A673 (cell line): ENCODE data around the gene MFSD2A. TPM values are rescaled to one million over a fixed set of nuclear protein-coding genes. Genes with fewer than 3 reads are reported as not detected.

Experiments
- BruUV-seq: library from RNA; stranded (reverse); fragments of 400-500 nt; replicated peaks from 2 replicates; lab custom pipeline; 2021; lab: Mats Ljungman, UMichigan
- CTCF ChIA-PET: fragments of 300-600 bp; sonication (Branson Sonifier 250); formaldehyde crosslinking; loops from one replicate; lab custom pipeline; 2022; ENCODE audit warnings: antibody characterized with exemption; lab: Charles Lee
- POLR2A ChIA-PET: fragments of 300-600 bp; sonication (Branson Sonifier 250); formaldehyde crosslinking; loops from one replicate; lab custom pipeline; 2022; ENCODE audit warnings: antibody characterized with exemption; ENCODE audit not compliant: low non-redundant PET; lab: Charles Lee
- DNase-seq: peaks from one replicate; pipeline ENCODE4 v3.0.0-alpha.2; 2015; ENCODE audit warnings: low spot score
- H3K27ac ChIP-seq: fragments of 200-600 bp; sonication (generic); 2 replicates; pipeline ENCODE4 v1.5.1; 2016; ENCODE audit warnings: mixed run types, low read depth, mild to moderate bottlenecking, mixed read lengths, antibody characterized with exemption, low read length; ENCODE audit not compliant: poor library complexity, severe bottlenecking
- H3K27me3 ChIP-seq: fragments of 200-600 bp; sonication (generic); replicated peaks from 2 replicates; pipeline ENCODE4 v1.6.1; 2017; ENCODE audit warnings: mixed run types, low read depth, mild to moderate bottlenecking, mixed read lengths, antibody characterized with exemption, low read length; ENCODE audit not compliant: insufficient read depth, poor library complexity
- H3K36me3 ChIP-seq: fragments of 200-600 bp; sonication (generic); 2 replicates; pipeline ENCODE4 v1.6.1; 2016; ENCODE audit warnings: mixed run types, mild to moderate bottlenecking, mixed read lengths, antibody characterized with exemption, low read length; ENCODE audit not compliant: insufficient read depth, poor library complexity, severe bottlenecking
- H3K4me1 ChIP-seq: fragments of 200-600 bp; sonication (generic); 2 replicates; pipeline ENCODE4 v1.6.1; 2017; ENCODE audit warnings: mixed run types, mild to moderate bottlenecking, mixed read lengths, antibody characterized with exemption, low read length; ENCODE audit not compliant: insufficient read depth, poor library complexity, severe bottlenecking
- H3K4me3 ChIP-seq: fragments of 200-600 bp; sonication (generic); 2 replicates; pipeline ENCODE4 v1.5.1; 2016; ENCODE audit warnings: low read depth, mixed run types, mild to moderate bottlenecking, mixed read lengths, low read length; ENCODE audit not compliant: poor library complexity, severe bottlenecking
- H3K9me3 ChIP-seq: fragments of 200-600 bp; sonication (generic); 2 replicates; pipeline ENCODE4 v1.6.1; 2016; ENCODE audit warnings: mixed run types, low read depth, mild to moderate bottlenecking, mixed read lengths, antibody characterized with exemption, low read length; ENCODE audit not compliant: poor library complexity, severe bottlenecking
- CTCF ChIP-seq: fragments of 300-800, 200-600 bp; sonication (generic); conservative IDR thresholded peaks from 2 replicates; pipeline ENCODE4 v1.5.1; 2017; ENCODE audit warnings: low read depth, mild to moderate bottlenecking, antibody characterized with exemption, low read length, moderate library complexity, mixed read lengths
- EZH2 ChIP-seq: fragments of 200-600 bp; sonication (generic); IDR thresholded peaks from 2 replicates; pipeline ENCODE4 v1.6.1; 2017; ENCODE audit warnings: borderline replicate concordance, low read depth, mild to moderate bottlenecking, mixed read lengths, antibody characterized with exemption, low read length; ENCODE audit not compliant: poor library complexity, severe bottlenecking
- intact Hi-C: fragments of 100-400 bp; cut with micrococcal nuclease; formaldehyde crosslinking; loops from one replicate; pipeline ENCODE4 v1.10.0; 2022; ENCODE audit not compliant: unreplicated experiment
- total RNA-seq: library from RNA; stranded (reverse); gene quantifications from 2 replicates; pipeline ENCODE4 v1.2.3, GENCODE V29; 2021

The MFSD2A gene
- total RNA-seq, 1 experiment from 2014 or later, result 7.4 TPM

DNA sequence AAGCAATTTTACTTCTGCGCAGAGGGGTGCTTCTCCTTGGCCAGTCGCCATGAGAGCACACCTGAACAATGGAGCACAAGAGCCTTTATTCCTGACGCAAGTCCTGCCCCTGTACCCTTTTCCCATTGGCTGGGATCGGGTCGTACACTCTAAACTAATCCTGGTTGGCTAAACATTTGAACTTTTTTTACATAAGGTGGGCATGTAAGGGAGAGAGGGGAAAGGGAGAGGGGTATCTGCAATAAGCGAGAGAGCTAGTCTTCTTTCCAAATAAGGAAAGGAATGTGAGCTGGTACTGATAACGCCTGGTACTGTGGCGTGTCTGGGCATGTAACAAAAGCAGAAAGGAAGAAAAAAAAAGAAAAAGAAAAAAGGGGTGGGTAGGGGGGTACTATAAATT lies 21.8 kb downstream of the MFSD2A start:
- Histone ChIP-seq H3K36me3 (no peaks in the 10 kb centered on the region), H3K27ac (no peak overlapping the region), H3K9me3 (no peaks in the 10 kb centered on the region), H3K27me3 (no peaks in the 10 kb centered on the region), H3K4me1 (no peaks in the 10 kb centered on the region), H3K4me3 (no peak overlapping the region)
- intact Hi-C loops, result no loop called here
- no peak for DNase-seq
- ChIA-PET CTCF (no interaction called here), POLR2A (interaction anchor here (0.5 kb wide), 1 partner anchor 186 kb away, joined by 10 read pairs; no protein-coding TSS in a partner anchor)
- TF ChIP-seq CTCF (no peak), EZH2 (no peak)
- no TSS peak for BruUV-seq

GRCh38 chr1:39977202-39977601 lies 22.3 kb downstream of the MFSD2A start:
- H3K4me3 ChIP-seq, result no peak overlapping the region
- ChIA-PET CTCF (no interaction called here), POLR2A (no interaction called here)
- H3K4me1 ChIP-seq, result no peaks in the 10 kb centered on the region
- no peaks in the 10 kb centered on the region for H3K36me3 ChIP-seq
- intact Hi-C loops, result no loop called here
- H3K27ac ChIP-seq, result no peak overlapping the region
- no peak for DNase-seq
- no TSS peak for BruUV-seq
- TF ChIP-seq CTCF, result no peak
- no peak for TF ChIP-seq EZH2
- no peaks in the 10 kb centered on the region for H3K9me3 ChIP-seq
- no peaks in the 10 kb centered on the region for H3K27me3 ChIP-seq

GRCh38 chr1:39979654-39980053 lies 24.7 kb downstream of the MFSD2A start:
- POLR2A ChIA-PET, result interaction anchor here (0.6 kb wide), 1 partner anchor 611 kb away, joined by 3 read pairs; no protein-coding TSS in a partner anchor
- Histone ChIP-seq H3K27ac (no peak overlapping the region), H3K4me1 (no peaks in the 10 kb centered on the region), H3K4me3 (no peak overlapping the region), H3K36me3 (no peaks in the 10 kb centered on the region), H3K9me3 (no peaks in the 10 kb centered on the region), H3K27me3 (no peaks in the 10 kb centered on the region)
- intact Hi-C loops, result no loop called here
- no peak for DNase-seq
- BruUV-seq, result no TSS peak
- CTCF ChIA-PET, result interaction anchor here (0.6 kb wide), 1 partner anchor 41 kb away, joined by 3 read pairs; no protein-coding TSS in a partner anchor
- no peak for TF ChIP-seq CTCF
- no peak for TF ChIP-seq EZH2
